GM19351 (cell line): ENCODE measurements around the gene ILK.

Source experiments
- ATAC-seq: cut with Tn5 transposase; IDR thresholded peaks from one replicate; pipeline ENCODE4 v1.9.1; 2021; ENCODE audit warnings: mild to moderate bottlenecking, moderate library complexity; ENCODE audit not compliant: unreplicated experiment

ILK gene

DNA sequence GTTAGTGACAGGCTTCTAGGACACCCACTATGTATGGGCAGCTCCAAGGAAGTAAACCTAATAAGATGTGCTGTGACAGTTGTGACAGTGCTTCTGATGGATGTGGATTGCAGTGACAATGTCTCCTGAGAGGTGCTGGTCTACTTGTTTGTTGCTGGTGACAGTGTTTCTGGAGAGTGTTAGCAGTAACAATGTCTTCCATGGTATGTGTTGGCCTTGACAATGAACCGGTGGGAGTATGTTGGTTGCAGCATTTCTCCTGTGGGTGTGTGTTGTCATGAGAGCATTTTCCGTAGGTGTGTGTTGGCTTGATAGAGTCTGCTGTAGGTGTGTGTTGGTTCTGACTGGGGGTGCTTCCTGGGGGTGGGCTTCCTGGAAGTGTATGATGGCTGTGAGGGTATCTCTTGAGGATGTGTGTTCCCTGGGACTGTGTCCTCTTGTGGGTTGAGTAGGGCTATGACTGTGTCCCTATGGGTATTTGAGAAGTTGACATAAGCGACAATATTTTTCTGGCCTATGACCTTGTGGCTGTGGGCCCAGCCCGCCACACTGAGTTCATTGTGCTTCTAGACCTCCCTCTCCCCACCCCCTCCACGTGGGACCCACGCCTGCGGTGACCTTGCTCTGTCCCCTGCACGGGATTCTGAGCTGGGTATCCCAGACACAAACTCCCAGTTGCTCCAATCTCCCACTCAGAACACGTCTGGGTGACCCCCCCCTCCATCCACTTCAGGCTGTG lies 50.9 kb downstream of the ILK start:
- no peak for ATAC-seq

DNA sequence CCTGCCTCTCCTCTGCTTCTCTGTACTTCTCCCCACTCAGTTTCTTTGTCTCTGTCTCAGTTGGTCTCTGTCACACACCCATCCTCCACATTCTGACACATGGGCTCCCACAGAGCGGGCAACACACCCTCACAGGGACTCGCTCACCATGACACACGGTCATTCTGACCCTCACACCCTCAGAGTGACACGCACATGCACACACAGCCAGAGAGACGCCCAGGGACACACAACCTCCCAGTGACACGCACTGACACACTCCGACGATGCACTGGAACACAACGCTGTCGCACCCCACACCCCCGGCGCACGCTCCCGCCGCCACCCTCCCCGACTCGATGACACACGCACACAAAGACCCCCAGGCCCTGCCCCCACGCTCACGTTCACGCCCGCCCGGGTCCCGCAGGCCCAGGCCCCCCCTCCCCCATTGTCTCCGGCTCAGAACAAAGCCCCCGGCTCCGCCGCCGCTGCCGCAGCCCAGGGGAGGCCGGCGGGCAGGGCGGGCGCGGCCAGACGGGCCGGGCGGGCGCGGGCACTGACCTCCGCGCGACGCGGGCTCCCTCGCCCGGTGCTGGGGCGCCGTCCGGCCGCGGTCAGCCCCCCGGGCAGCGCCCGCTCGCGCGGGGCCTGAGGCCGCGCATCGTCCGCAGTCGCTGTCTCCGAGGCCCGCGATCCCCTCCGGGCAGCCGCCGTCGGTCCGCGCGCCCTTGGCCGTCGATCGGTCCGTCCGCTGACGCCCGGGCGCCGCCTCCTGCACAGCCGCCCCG lies 51.6 kb downstream of the ILK start:
- ATAC-seq, result no peak

DNA sequence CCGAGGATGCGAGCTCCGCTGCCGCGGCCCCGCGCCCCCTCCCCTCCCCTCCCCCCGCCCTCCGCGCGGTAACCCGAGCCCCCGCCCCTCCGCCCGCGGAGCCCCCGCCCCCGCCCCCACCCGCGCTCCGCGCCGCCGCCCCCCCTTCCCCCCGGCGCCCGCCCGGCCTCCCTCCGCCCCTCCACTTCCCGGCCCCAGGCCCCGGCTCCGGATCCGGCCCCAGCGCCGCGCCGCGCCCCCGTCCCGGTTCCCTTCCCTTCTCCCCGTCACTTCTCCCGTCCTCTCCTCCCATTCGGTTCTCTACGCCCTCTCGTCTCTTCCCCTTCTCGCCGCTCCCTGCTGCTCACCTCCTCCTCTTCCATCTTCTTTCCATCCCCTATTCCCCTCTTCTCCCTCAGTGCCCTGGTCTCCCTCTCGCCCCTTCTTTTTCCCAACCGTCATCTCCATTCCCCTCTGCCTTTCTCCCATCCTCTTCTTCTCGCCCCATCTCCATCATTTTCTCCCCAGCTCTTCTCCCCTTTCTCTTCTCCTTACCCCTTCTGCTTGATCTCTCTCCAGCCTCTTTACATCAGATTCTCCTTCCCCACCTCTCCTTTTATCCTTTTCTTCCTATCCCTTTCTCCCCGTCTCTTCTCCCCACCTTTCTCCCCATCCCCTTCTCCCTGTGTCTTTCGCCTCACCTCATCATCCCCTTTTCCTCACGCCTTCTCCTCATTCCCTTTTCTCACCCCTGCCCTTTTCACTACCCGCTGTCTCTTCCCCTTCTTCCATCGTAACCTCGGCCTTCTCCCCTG lies 52.4 kb downstream of the ILK start, which contains the start of gene DCHS1:
Gene DCHS1 (minus strand): TSS at position 20 of the 794 bp plus-strand sequence. CDS start 14,196 bp downstream, outside the sequence.
- no peak for ATAC-seq

DNA sequence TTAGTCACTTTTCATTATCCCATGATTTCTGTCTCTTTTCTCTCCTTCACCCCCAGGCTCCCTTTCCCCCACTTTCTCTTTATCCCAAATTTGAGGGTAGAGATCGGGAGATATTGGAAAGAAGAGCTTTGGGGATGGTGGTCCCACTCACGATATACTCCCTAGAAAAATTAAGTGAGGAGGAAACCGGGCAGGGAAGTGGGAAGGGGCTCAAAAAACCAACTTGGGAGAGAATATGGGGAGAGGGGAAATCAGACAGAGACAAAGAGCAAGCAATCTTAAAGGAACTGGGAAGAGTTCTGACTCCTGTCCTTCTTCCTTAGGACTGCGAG lies 53.0 kb downstream of the ILK start:
- ATAC-seq, result no peak

DNA sequence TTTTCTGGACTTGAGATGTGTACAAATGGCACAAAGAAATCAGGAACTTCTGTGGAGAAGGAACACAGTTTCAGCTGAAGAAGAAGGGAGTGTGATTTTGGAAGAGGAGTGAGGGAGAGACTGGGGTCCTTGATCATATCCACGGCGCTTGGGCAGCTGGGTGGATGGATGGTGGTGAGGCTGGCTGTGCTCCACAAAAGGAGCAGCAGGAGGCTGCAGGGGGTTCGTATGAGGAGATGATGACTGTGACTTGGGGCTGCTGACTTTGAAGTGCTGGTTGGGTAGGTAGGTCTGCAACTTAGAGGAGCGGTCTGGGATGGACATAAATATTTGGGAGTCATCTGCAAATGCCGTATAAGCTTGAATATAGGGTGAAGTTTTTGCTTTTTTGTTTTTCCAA lies 53.4 kb downstream of the ILK start:
- ATAC-seq, result no peak

DNA sequence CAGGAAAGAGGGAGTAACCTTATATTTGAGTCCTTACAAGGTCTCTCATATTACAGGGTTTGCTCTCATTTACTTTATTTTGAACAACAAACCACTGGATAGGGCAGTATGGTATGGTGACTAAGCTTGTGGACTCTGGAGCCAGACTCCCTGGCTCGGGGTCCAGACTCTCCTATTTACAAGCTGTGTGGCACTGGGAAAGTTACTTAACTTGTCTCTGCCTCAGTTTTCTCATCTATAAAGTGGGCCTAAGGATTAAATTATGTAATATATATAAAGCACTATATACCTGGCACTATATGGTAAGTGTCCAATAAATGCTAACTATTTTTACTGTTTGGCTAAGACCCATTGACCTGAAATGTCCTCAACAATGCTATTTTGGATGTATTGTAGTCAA lies 53.8 kb downstream of the ILK start:
- ATAC-seq, result no peak

DNA sequence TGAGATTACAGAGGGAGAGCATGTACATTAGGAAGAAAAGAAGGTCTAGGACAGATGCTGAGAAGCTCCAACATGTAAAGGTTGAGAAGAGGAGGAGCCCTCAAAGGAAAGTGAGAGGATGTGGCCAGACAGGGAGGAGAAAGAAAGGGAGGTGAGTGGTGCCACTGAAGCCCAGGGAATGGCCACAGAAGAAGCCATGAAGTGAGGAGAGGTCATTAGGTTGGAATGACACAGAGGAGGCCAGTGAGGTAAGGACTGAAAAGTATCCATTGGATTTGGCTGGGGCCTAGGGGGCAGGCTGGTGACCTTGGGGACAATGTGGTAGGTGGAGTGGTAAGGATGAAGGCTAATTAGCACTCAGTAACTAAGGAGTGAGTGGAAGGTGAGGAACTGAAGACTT lies 55.1 kb downstream of the ILK start:
- no peak for ATAC-seq
